ENCODE measurements around the gene DNAH2. TPM values are rescaled to one million over a fixed set of nuclear protein-coding genes. Genes with fewer than 3 reads are reported as not detected.
A peak's percentile ranks its signal among the peaks of the same experiment; 100 is the strongest.

Gene DNAH2
- polyA plus RNA-seq, 1 of the 3 experiments (the other 2 are of a cell fraction): 0.13 TPM

- no peak for TF ChIP-seq EP300 (IDR thresholded peaks at IDR 0.05; ENCODE audit: borderline replicate concordance in 1 of 2, low read depth in 1 of 2, low read length in 1 of 2)
- TF ChIP-seq NRF1 (IDR thresholded peaks at IDR 0.05; ENCODE audit: low read depth, low read length): no peak
- TF ChIP-seq RXRA (IDR thresholded peaks at IDR 0.05; ENCODE audit: borderline replicate concordance, low read depth): no peak
- TF ChIP-seq GATA2 (CRISPR knock-in tag; IDR thresholded peaks at IDR 0.05): no peak
- 0 out of 2 replicates have a peak, but pooled peaks have one; percentile 23 for TF ChIP-seq REST (IDR thresholded peaks at IDR 0.05; ENCODE audit: low read depth, low read length)
- peak; percentile 36; the same call in 1 of the 2 replicates for TF ChIP-seq PBX3 (IDR thresholded peaks at IDR 0.05)
- peak; percentile 56 for TF ChIP-seq GABPA (IDR thresholded peaks at IDR 0.05; ENCODE audit: low read depth)
Observed at GRCh38 chr17:7687072-7687907, 30.3 kb upstream of the DNAH2 start, which contains the start of gene TP53 (continued).

GRCh38 chr17:7687908-7688807 is 29.4 kb upstream of the DNAH2 start, which contains the start of gene WRAP53:
Gene WRAP53, plus strand, starts transcription at chr17:7688477. Its CDS starts 172 bp downstream, at chr17:7688649.
- Histone ChIP-seq H4K20me1 (ENCODE audit: insufficient read depth) (no peaks in the 10 kb centered on the region), H3K9me3 (no peaks in the 10 kb centered on the region), H3K9ac (peak within 1 kb of the TSS; percentile 99), H3K9me2 (no peaks in the 10 kb centered on the region), H3F3A (replicated peaks; ENCODE audit: insufficient read depth) (peaks cover 27% of the 10 kb centered on the region), H2AFZ (ENCODE audit: low read depth) (peak within 1 kb of the TSS; percentile 94), H3K4me2 (peak within 1 kb of the TSS; percentile 98), H3K27me3 (ENCODE audit: insufficient read depth) (no peaks in the 10 kb centered on the region), H3K79me2 (ENCODE audit: insufficient read depth) (peaks cover 65% of the 10 kb centered on the region), H3K4me1 (ENCODE audit: control insufficient read depth in 1 of 2, insufficient read depth in 2 of 2, low read depth in 1 of 2, low read length in 1 of 2) (peaks cover 12 to 17% of the 10 kb centered on the region in 2 experiments; a peak in 3 of 4 replicates), H3K27ac (ENCODE audit: low read depth in 2 of 2, low read length in 1 of 2) (peak within 1 kb of the TSS; percentile 97 to 98), H3K36me3 (replicated peaks in 1 of 2; ENCODE audit: control insufficient read depth in 1 of 2, insufficient read depth in 2 of 2, low read length in 1 of 2) (peaks cover 2 to 9% of the 10 kb centered on the region in 2 experiments), H3K4me3 (ENCODE audit: low read depth in 2 of 2, low read length in 1 of 2) (peak within 1 kb of the TSS; percentile 80 to 91)
- DNase-seq: peak; percentile 90
- WGBS (ENCODE audit: low lambda C conversion rate): 2% methylated on average over 16 of the region's 51 CpGs
- CTCF ChIA-PET: interaction anchor here (0.6 to 7.4 kb wide), 52 partner anchors 9 to 392 kb away, joined by 3 to 166 read pairs (median 5); partner anchors contain the start of genes ATP1B2, CD68, CHD3 and DNAH2
- POLR2A ChIA-PET: interaction anchor here (0.7 to 4.5 kb wide), 20 partner anchors 16 to 359 kb away, joined by 3 to 53 read pairs (median 9); partner anchors contain the start of genes ATP1B2, CYB5D1, EFNB3 and FXR2
- peak; percentile 69 for TF ChIP-seq GABPA (IDR thresholded peaks at IDR 0.05; ENCODE audit: low read depth)
- no peak for TF ChIP-seq YY1 (IDR thresholded peaks at IDR 0.05; ENCODE audit: low read depth)
- TF ChIP-seq PBX3 (IDR thresholded peaks at IDR 0.05): 0 out of 2 replicates have a peak, but pooled peaks have one; percentile 9
- TF ChIP-seq SIN3A (IDR thresholded peaks at IDR 0.05; ENCODE audit: borderline replicate concordance, low read depth, low read length): peak; percentile 78; the same call in 1 of the 2 replicates
- TF ChIP-seq ELF1 (IDR thresholded peaks at IDR 0.05): peak; percentile 81
- TF ChIP-seq GATA2 (CRISPR knock-in tag; IDR thresholded peaks at IDR 0.05): no peak
- TF ChIP-seq RCOR1 (IDR thresholded peaks at IDR 0.05; ENCODE audit: low read length): peak; percentile 35; the same call in 1 of the 2 replicates
- peak; percentile 79 for TF ChIP-seq POLR2AphosphoS5 (IDR thresholded peaks at IDR 0.05; ENCODE audit: low read depth, low read length)
- peak; percentile 97 for TF ChIP-seq ZBTB33 (IDR thresholded peaks at IDR 0.05; ENCODE audit: borderline replicate concordance, low read depth)
- TF ChIP-seq TCF12 (IDR thresholded peaks at IDR 0.05): peak; percentile 42; the same call in 1 of the 2 replicates
- TF ChIP-seq CTCF (IDR thresholded peaks at IDR 0.05): peak; percentile 99
- TF ChIP-seq CHD2 (IDR thresholded peaks at IDR 0.05; ENCODE audit: low read length, partially characterized antibody): peak; percentile 98

Data from SK-N-SH (cell line).